HG02763 (cell line): ENCODE data around the gene CDV3.

Experiments used
- ATAC-seq: cut with Tn5 transposase; IDR thresholded peaks from one replicate; pipeline ENCODE4 v1.9.1; 2021; ENCODE audit warnings: mild to moderate bottlenecking, moderate library complexity; ENCODE audit not compliant: unreplicated experiment

Gene CDV3

GRCh38 chr3:133600572-133601081 is 27.1 kb downstream of the CDV3 start:
- ATAC-seq, result no peak

GRCh38 chr3:133606342-133606741 is 32.9 kb downstream of the CDV3 start:
- ATAC-seq, result no peak

GRCh38 chr3:133606902-133607301 is 33.4 kb downstream of the CDV3 start:
- no peak for ATAC-seq

- ATAC-seq, result no peak
Measured at GRCh38 chr3:133607816-133608215, 34.3 kb downstream of the CDV3 start.

- ATAC-seq, result no peak
Measured at GRCh38 chr3:133608388-133608787, 34.9 kb downstream of the CDV3 start.

- no peak for ATAC-seq
Measured at GRCh38 chr3:133610031-133610430, 36.5 kb downstream of the CDV3 start.

GRCh38 chr3:133611534-133611933 is 38.0 kb downstream of the CDV3 start:
- no peak for ATAC-seq

- peak; percentile 97 for ATAC-seq
Measured at GRCh38 chr3:133620066-133620784, 46.7 kb downstream of the CDV3 start.

GRCh38 chr3:133627789-133628188 is 54.3 kb downstream of the CDV3 start:
- no peak for ATAC-seq

GRCh38 chr3:133629146-133629545 is 55.7 kb downstream of the CDV3 start:
- no peak for ATAC-seq

GRCh38 chr3:133633439-133633838 is 60.0 kb downstream of the CDV3 start:
- ATAC-seq, result no peak
